Measurements from ENCODE around the gene MS4A10.

Gene MS4A10

GRCh38 chr11:60801194-60801593 is 16.1 kb downstream of the MS4A10 start:
- DNase-seq (ENCODE audit: low read depth): no peak
- H3K4me3 ChIP-seq (ENCODE audit: low read depth, low read length): no peak overlapping the region
- TF ChIP-seq CTCF (IDR thresholded peaks at IDR 0.05; ENCODE audit: low read depth, low read length) (no peak), MAX (IDR thresholded peaks at IDR 0.05; ENCODE audit: low read depth, low read length) (no peak), POLR2A (IDR thresholded peaks at IDR 0.05; ENCODE audit: extremely low read depth, insufficient read length) (no peak), MYC (IDR thresholded peaks at IDR 0.05; ENCODE audit: low read depth, low read length) (no peak)

- no peak overlapping the region for H3K4me3 ChIP-seq (ENCODE audit: low read depth, low read length)
- TF ChIP-seq CTCF (IDR thresholded peaks at IDR 0.05; ENCODE audit: low read depth, low read length) (no peak), POLR2A (IDR thresholded peaks at IDR 0.05; ENCODE audit: extremely low read depth, insufficient read length) (no peak)
- DNase-seq (ENCODE audit: low read depth): no peak
Measured at GRCh38 chr11:60803273-60803936, 18.3 kb downstream of the MS4A10 start.

- no peak overlapping the region for H3K4me3 ChIP-seq (ENCODE audit: low read depth, low read length)
- no peak for TF ChIP-seq POLR2A (IDR thresholded peaks at IDR 0.05; ENCODE audit: extremely low read depth, insufficient read length)
- no peak for TF ChIP-seq MYC (IDR thresholded peaks at IDR 0.05; ENCODE audit: low read depth, low read length)
- no peak for DNase-seq (ENCODE audit: low read depth)
Measured at GRCh38 chr11:60809249-60809648, 24.1 kb downstream of the MS4A10 start.

- no peak for TF ChIP-seq POLR2A (IDR thresholded peaks at IDR 0.05; ENCODE audit: extremely low read depth, insufficient read length)
- TF ChIP-seq CTCF (IDR thresholded peaks at IDR 0.05; ENCODE audit: low read depth, low read length): no peak
- TF ChIP-seq MYC (IDR thresholded peaks at IDR 0.05; ENCODE audit: low read depth, low read length): no peak
- no peak for TF ChIP-seq MAX (IDR thresholded peaks at IDR 0.05; ENCODE audit: low read depth, low read length)
- no peak for DNase-seq (ENCODE audit: low read depth)
Measured at GRCh38 chr11:60809691-60810090, 24.6 kb downstream of the MS4A10 start.

GRCh38 chr11:60810151-60810550 is 25.0 kb downstream of the MS4A10 start:
- H3K4me3 ChIP-seq (ENCODE audit: low read depth, low read length): no peak overlapping the region
- TF ChIP-seq CTCF (IDR thresholded peaks at IDR 0.05; ENCODE audit: low read depth, low read length) (no peak), MYC (IDR thresholded peaks at IDR 0.05; ENCODE audit: low read depth, low read length) (no peak), MAX (IDR thresholded peaks at IDR 0.05; ENCODE audit: low read depth, low read length) (no peak), POLR2A (IDR thresholded peaks at IDR 0.05; ENCODE audit: extremely low read depth, insufficient read length) (no peak)
- DNase-seq (ENCODE audit: low read depth): no peak

More at GRCh38 chr11:60809691-60810090, 24.6 kb downstream of the MS4A10 start:
- no peak overlapping the region for H3K4me3 ChIP-seq (ENCODE audit: low read depth, low read length)

- no peak for DNase-seq (ENCODE audit: low read depth)
- H3K4me3 ChIP-seq (ENCODE audit: low read depth, low read length): no peak overlapping the region
- no peak for TF ChIP-seq MAX (IDR thresholded peaks at IDR 0.05; ENCODE audit: low read depth, low read length)
- no peak for TF ChIP-seq MYC (IDR thresholded peaks at IDR 0.05; ENCODE audit: low read depth, low read length)
- no peak for TF ChIP-seq POLR2A (IDR thresholded peaks at IDR 0.05; ENCODE audit: extremely low read depth, insufficient read length)
- TF ChIP-seq CTCF (IDR thresholded peaks at IDR 0.05; ENCODE audit: low read depth, low read length): no peak
Measured at GRCh38 chr11:60810569-60810968, 25.4 kb downstream of the MS4A10 start.
